Mesendoderm (in vitro differentiated cells): Measurements from ENCODE around the gene CERS6.
"Not testable (repeated sequence)": the region's sequence is repeated elsewhere in the genome, so short reads cannot be mapped to it uniquely, and the experiment has no call there.

Source experiments
- DNase-seq: peaks from one replicate; pipeline ENCODE4 v3.0.0; 2013
- H2AK5ac ChIP-seq: 2 replicates; pipeline ENCODE4 v1.6.1; 2013; ENCODE audit warnings: low read length, inconsistent platforms
- H2BK120ac ChIP-seq: 2 replicates; pipeline ENCODE4 v1.6.1; 2013; ENCODE audit warnings: low read depth, mild to moderate bottlenecking, low read length, moderate library complexity, mixed read lengths
- H2BK15ac ChIP-seq: replicated peaks from 2 replicates; pipeline ENCODE4 v1.6.1; 2013; ENCODE audit warnings: low read depth, mild to moderate bottlenecking, moderate library complexity
- H2BK5ac ChIP-seq: 2 replicates; pipeline ENCODE4 v1.6.1; 2013; ENCODE audit warnings: low read length, inconsistent platforms
- H3K18ac ChIP-seq: 2 replicates; pipeline ENCODE4 v1.6.1; 2013; ENCODE audit warnings: mild to moderate bottlenecking, low read length, mixed read lengths
- H3K23ac ChIP-seq: one replicate; pipeline ENCODE4 v1.6.1; 2013; ENCODE audit warnings: low read length
- H3K27ac ChIP-seq: 2 replicates; pipeline ENCODE4 v1.5.1; 2013; ENCODE audit warnings: low read depth, mild to moderate bottlenecking, inconsistent platforms, low read length, moderate library complexity
- H3K27me3 ChIP-seq: 2 replicates; pipeline ENCODE4 v1.6.1; 2013; ENCODE audit warnings: low read length, control low read depth, mild to moderate bottlenecking, inconsistent platforms; ENCODE audit not compliant: insufficient read depth, poor library complexity
- H3K36me3 ChIP-seq: 2 replicates; pipeline ENCODE4 v1.6.1; 2013; ENCODE audit warnings: low read length, inconsistent platforms; ENCODE audit not compliant: control insufficient read depth, insufficient read depth
- H3K4ac ChIP-seq: one replicate; pipeline ENCODE4 v1.6.1; 2013; ENCODE audit warnings: low read depth, mild to moderate bottlenecking, low read length, moderate library complexity
- H3K4me1 ChIP-seq: 2 replicates; pipeline ENCODE4 v1.6.1; 2013; ENCODE audit warnings: low read depth, low read length, inconsistent platforms; ENCODE audit not compliant: control insufficient read depth
- H3K4me2 ChIP-seq: 2 replicates; pipeline ENCODE4 v1.6.1; 2013; ENCODE audit warnings: low read length
- H3K4me3 ChIP-seq: 2 replicates; pipeline ENCODE4 v1.5.1; 2013; ENCODE audit warnings: mild to moderate bottlenecking, low read length
- H3K56ac ChIP-seq: one replicate; pipeline ENCODE4 v1.6.1; 2013; ENCODE audit warnings: low read length
- H3K79me1 ChIP-seq: 2 replicates; pipeline ENCODE4 v1.6.1; 2013; ENCODE audit warnings: low read length, inconsistent platforms
- H3K79me2 ChIP-seq: 2 replicates; pipeline ENCODE4 v1.6.1; 2013; ENCODE audit warnings: mild to moderate bottlenecking, low read length; ENCODE audit not compliant: control insufficient read depth, insufficient read depth
- H3K9ac ChIP-seq: 2 replicates; pipeline ENCODE4 v1.6.1; 2013; ENCODE audit warnings: low read length, inconsistent platforms
- H4K5ac ChIP-seq: one replicate; pipeline ENCODE4 v1.6.1; 2013; ENCODE audit warnings: low read length
- H4K8ac ChIP-seq: one replicate; pipeline ENCODE4 v1.6.1; 2013; ENCODE audit warnings: low read depth, mild to moderate bottlenecking, control low read depth, low read length, moderate library complexity
- WGBS: extraction: QIAGEN DNeasy Blood & Tissue Kit; methylation state at CpG from one replicate; pipeline ENCODE4 v1.1.7; 2013; ENCODE audit warnings: low lambda C conversion rate, missing lambda C conversion rate; ENCODE audit not compliant: insufficient coverage; ENCODE audit errors: extremely low coverage; 5-methylcytosine and 5-hydroxymethylcytosine counted together

Gene CERS6

GRCh38 chr2:168655207-168655606, 199.1 kb downstream of the CERS6 start:
- Histone ChIP-seq H4K8ac (no peak overlapping the region), H2BK15ac (no peak overlapping the region), H3K79me2 (no peaks in the 10 kb centered on the region), H3K27ac (no peak overlapping the region), H3K18ac (no peak overlapping the region), H4K5ac (no peak overlapping the region), H3K4ac (no peak overlapping the region), H2BK120ac (no peak overlapping the region), H3K79me1 (no peaks in the 10 kb centered on the region), H2AK5ac (no peak overlapping the region), H3K36me3 (no peaks in the 10 kb centered on the region), H3K27me3 (no peaks in the 10 kb centered on the region), H3K23ac (no peak overlapping the region), H3K4me2 (no peak overlapping the region), H3K56ac (no peak overlapping the region), H2BK5ac (no peak overlapping the region), H3K9ac (no peak overlapping the region), H3K4me3 (no peak overlapping the region), H3K4me1 (peaks cover 4% of the 10 kb centered on the region)
- no CpG with 5 or more reads among the region's 1 CpG for WGBS
- DNase-seq: no peak

- not testable (repeated sequence) for H3K23ac ChIP-seq, H2BK15ac ChIP-seq, DNase-seq, H3K79me1 ChIP-seq, H3K4me1 ChIP-seq, H3K79me2 ChIP-seq, H3K27ac ChIP-seq, H4K5ac ChIP-seq, H2BK120ac ChIP-seq, H3K27me3 ChIP-seq, H3K36me3 ChIP-seq, H3K9ac ChIP-seq, H2AK5ac ChIP-seq, H2BK5ac ChIP-seq, H4K8ac ChIP-seq, H3K4me2 ChIP-seq, H3K4ac ChIP-seq, H3K56ac ChIP-seq, H3K18ac ChIP-seq, H3K4me3 ChIP-seq
- WGBS: no CpG with 5 or more reads among the region's 24 CpGs
Observed at GRCh38 chr2:168657378-168657777, 201.3 kb downstream of the CERS6 start.

GRCh38 chr2:168658706-168659105, 202.6 kb downstream of the CERS6 start:
- H3K4ac ChIP-seq: no peak overlapping the region

GRCh38 chr2:168660870-168661862, 205.1 kb downstream of the CERS6 start:
- Histone ChIP-seq H3K27me3 (no peaks in the 10 kb centered on the region), H3K27ac (peak overlapping the region; percentile 50)
- peak; percentile 96 for DNase-seq

More at GRCh38 chr2:168658706-168659105, 202.6 kb downstream of the CERS6 start:
- no peaks in the 10 kb centered on the region for H3K27me3 ChIP-seq
- DNase-seq: no peak
- H2BK15ac ChIP-seq: no peak overlapping the region
- H3K27ac ChIP-seq: no peak overlapping the region
- no CpG with 5 or more reads among the region's 4 CpGs for WGBS
- no peak overlapping the region for H3K4me2 ChIP-seq
- H3K18ac ChIP-seq: no peak overlapping the region
- no peaks in the 10 kb centered on the region for H3K79me2 ChIP-seq
- H2AK5ac ChIP-seq: no peak overlapping the region
- no peak overlapping the region for H2BK5ac ChIP-seq
- no peaks in the 10 kb centered on the region for H3K79me1 ChIP-seq
- no peak overlapping the region for H3K56ac ChIP-seq
- no peak overlapping the region for H4K8ac ChIP-seq
- H3K23ac ChIP-seq: no peak overlapping the region
- no peak overlapping the region for H4K5ac ChIP-seq
- no peak overlapping the region for H2BK120ac ChIP-seq
- H3K36me3 ChIP-seq: no peaks in the 10 kb centered on the region
- H3K9ac ChIP-seq: no peak overlapping the region
- no peak overlapping the region for H3K4me3 ChIP-seq
- peaks cover 3% of the 10 kb centered on the region for H3K4me1 ChIP-seq

GRCh38 chr2:168661863-168662256, 205.8 kb downstream of the CERS6 start:
- H3K4me3 ChIP-seq: no peak overlapping the region
- DNase-seq: no peak
- H3K4me2 ChIP-seq: no peak overlapping the region
- H3K4ac ChIP-seq: no peak overlapping the region
- no peak overlapping the region for H3K27ac ChIP-seq
- no peaks in the 10 kb centered on the region for H3K79me2 ChIP-seq
- no peak overlapping the region for H3K18ac ChIP-seq
- no peak overlapping the region for H2BK15ac ChIP-seq
- no CpG with 5 or more reads among the region's 3 CpGs for WGBS
- H3K56ac ChIP-seq: no peak overlapping the region
- H2AK5ac ChIP-seq: no peak overlapping the region
- no peak overlapping the region for H4K5ac ChIP-seq
- H3K23ac ChIP-seq: no peak overlapping the region
- no peak overlapping the region for H3K9ac ChIP-seq
- peaks cover 5% of the 10 kb centered on the region for H3K4me1 ChIP-seq
- peaks cover 2% of the 10 kb centered on the region for H3K79me1 ChIP-seq
- no peaks in the 10 kb centered on the region for H3K27me3 ChIP-seq
- H2BK5ac ChIP-seq: no peak overlapping the region
- no peak overlapping the region for H4K8ac ChIP-seq
- no peaks in the 10 kb centered on the region for H3K36me3 ChIP-seq
- H2BK120ac ChIP-seq: no peak overlapping the region

More at GRCh38 chr2:168660870-168661862, 205.1 kb downstream of the CERS6 start:
- no peak overlapping the region for H3K9ac ChIP-seq
- no peaks in the 10 kb centered on the region for H3K36me3 ChIP-seq
- no peak overlapping the region for H2BK15ac ChIP-seq
- no peak overlapping the region for H3K4me2 ChIP-seq
- no peak overlapping the region for H4K5ac ChIP-seq
- no peak overlapping the region for H3K56ac ChIP-seq
- no peak overlapping the region for H2AK5ac ChIP-seq
- H3K4ac ChIP-seq: no peak overlapping the region
- no peak overlapping the region for H2BK5ac ChIP-seq
- no peak overlapping the region for H3K4me3 ChIP-seq
- H3K79me2 ChIP-seq: no peaks in the 10 kb centered on the region
- H4K8ac ChIP-seq: no peak overlapping the region
- peaks cover 5% of the 10 kb centered on the region for H3K4me1 ChIP-seq
- H3K18ac ChIP-seq: no peak overlapping the region
- peaks cover 2% of the 10 kb centered on the region for H3K79me1 ChIP-seq
- no peak overlapping the region for H2BK120ac ChIP-seq
- no peak overlapping the region for H3K23ac ChIP-seq
- no CpG with 5 or more reads among the region's 9 CpGs for WGBS
